ENCODE measurements around the gene ABCG5.

The ABCG5 gene

GRCh38 chr2:43853141-43854081, 14.8 kb upstream of the ABCG5 start (continued):
- TF ChIP-seq ZNF398 (tag by site-specific recombination; IDR thresholded peaks at IDR 0.05) = no peak
- no peak for TF ChIP-seq KLF1 (tag by site-specific recombination; IDR thresholded peaks at IDR 0.05)
- no peak for TF ChIP-seq MZF1 (tag by site-specific recombination; IDR thresholded peaks at IDR 0.05; ENCODE audit: borderline replicate concordance)
- TF ChIP-seq ZIC2 (tag by site-specific recombination; IDR thresholded peaks at IDR 0.05) = no peak
- TF ChIP-seq ZNF544 (tag by site-specific recombination; IDR thresholded peaks at IDR 0.05) = no peak
- no peak for TF ChIP-seq ZNF341 (tag by site-specific recombination; IDR thresholded peaks at IDR 0.05; ENCODE audit: low read depth)
- TF ChIP-seq ZNF596 (tag by site-specific recombination; IDR thresholded peaks at IDR 0.05) = no peak

- Histone ChIP-seq H3K27ac (ENCODE audit: extremely low read depth, low read depth, low read length) (no peak overlapping the region), H3K9me3 (ENCODE audit: control insufficient read depth, insufficient read depth, low read depth, low read length) (no peaks in the 10 kb centered on the region), H3K36me3 (ENCODE audit: control insufficient read depth in 2 of 2, insufficient read depth in 1 of 2, low read length in 2 of 2) (no peaks in the 10 kb centered on the region), H3K4me3 (ENCODE audit: low read depth, low read length) (no peak overlapping the region), H3K4me1 (ENCODE audit: control insufficient read depth, insufficient read depth, low read length) (no peaks in the 10 kb centered on the region)
- ChIA-PET POLR2A (no interaction called here), CTCF (interaction anchor here (0.7 kb wide), 1 partner anchor 1113 kb away, joined by 3 read pairs; no protein-coding TSS in a partner anchor)
- TF ChIP-seq REST (tag by site-specific recombination; IDR thresholded peaks at IDR 0.05) (no peak), ZNF580 (tag by site-specific recombination; IDR thresholded peaks at IDR 0.05) (no peak), WT1 (tag by site-specific recombination; IDR thresholded peaks at IDR 0.05) (no peak), ZNF292 (tag by site-specific recombination; IDR thresholded peaks at IDR 0.05; ENCODE audit: borderline replicate concordance, low read depth) (no peak), KLF1 (tag by site-specific recombination; IDR thresholded peaks at IDR 0.05) (no peak)
Measured at GRCh38 chr2:43852196-43852730, 13.6 kb upstream of the ABCG5 start.

- CTCF ChIA-PET = interaction anchor here (0.7 to 1.1 kb wide), 2 partner anchors 10 to 1114 kb away, joined by 3 read pairs; no protein-coding TSS in a partner anchor
- TF ChIP-seq ZNF423 (tag by site-specific recombination; IDR thresholded peaks at IDR 0.05) (no peak), ZNF830 (tag by site-specific recombination; IDR thresholded peaks at IDR 0.05; ENCODE audit: low read depth) (no peak), SP3 (tag by site-specific recombination; IDR thresholded peaks at IDR 0.05) (no peak), ZNF510 (tag by site-specific recombination; IDR thresholded peaks at IDR 0.05; ENCODE audit: insufficient replicate concordance) (no peak), ZFP3 (tag by site-specific recombination; IDR thresholded peaks at IDR 0.05; ENCODE audit: low read depth) (no peak), ZNF18 (tag by site-specific recombination; IDR thresholded peaks at IDR 0.05) (no peak), ZNF768 (tag by site-specific recombination; IDR thresholded peaks at IDR 0.05) (no peak)
- Histone ChIP-seq H3K27ac (ENCODE audit: extremely low read depth, low read depth, low read length) (no peak overlapping the region), H3K4me3 (ENCODE audit: low read depth, low read length) (no peak overlapping the region), H3K9me3 (ENCODE audit: control insufficient read depth, insufficient read depth, low read depth, low read length) (no peaks in the 10 kb centered on the region), H3K36me3 (ENCODE audit: control insufficient read depth in 2 of 2, insufficient read depth in 1 of 2, low read length in 2 of 2) (no peaks in the 10 kb centered on the region), H3K4me1 (ENCODE audit: control insufficient read depth, insufficient read depth, low read length) (no peaks in the 10 kb centered on the region)
- POLR2A ChIA-PET = no interaction called here
Measured at GRCh38 chr2:43851011-43851980, 12.7 kb upstream of the ABCG5 start.
